SH-SY5Y (cell line): Measurements from ENCODE around the gene PAX7.

Experiments used
- GATA2 ChIP-seq: IDR thresholded peaks from 2 replicates; pipeline ENCODE4 v1.6.1; 2011; ENCODE audit warnings: mild to moderate bottlenecking, low read depth, low read length
- GATA3 ChIP-seq: IDR thresholded peaks from 2 replicates; pipeline ENCODE4 v1.6.1; 2011; ENCODE audit warnings: low read depth, mild to moderate bottlenecking, low read length, moderate library complexity

GRCh38 chr1:18644013-18644399 lies 13.4 kb downstream of the PAX7 start:
- no peak for TF ChIP-seq GATA3
- no peak for TF ChIP-seq GATA2
